Activated T-helper 17 cell treated with anti-CD3 and anti-CD28 coated beads, Interleukin-2, amount 50 U/mL, for 72 hours (primary cell): ENCODE measurements around the gene MPC1. TPM values are rescaled to one million over a fixed set of nuclear protein-coding genes. Genes with fewer than 3 reads are reported as not detected.

ENCODE experiments used
- total RNA-seq, 2 donors: library from RNA; stranded (reverse); gene quantifications; one replicate each; pipeline ENCODE4 v1.2.3, GENCODE V29; 2022

MPC1 gene
- total RNA-seq, 2 donors from 2014 or later = 6.5 to 15.9 TPM

Other genes with a start within 250 kb of the MPC1 start
- gene TBXT, start 215.1 kb downstream of the MPC1 start, total RNA-seq = not detected
- not detected for gene PRR18, start 74.5 kb downstream of the MPC1 start, total RNA-seq
- 10 to 100 TPM; 40.1 to 43.8 TPM for gene SFT2D1, start 40.4 kb downstream of the MPC1 start, total RNA-seq
- gene RAMACL, start 203.7 kb upstream of the MPC1 start, total RNA-seq = under 1 TPM; 0.28 to 0.32 TPM
- 1 to 10 TPM; 1.3 to 1.5 TPM for gene RPS6KA2, start 244.3 kb upstream of the MPC1 start, total RNA-seq